Tibial nerve (tissue), 4 donors: ENCODE measurements around the gene FAM180A. TPM values are rescaled to one million over a fixed set of nuclear protein-coding genes. Genes with fewer than 3 reads are reported as not detected.

Source experiments
- DNase-seq, 2 donors: peaks; one replicate each; pipeline ENCODE4 v3.0.0-alpha.2; 2019; ENCODE audit warnings: low spot score in 2 of 2
- H3K27ac ChIP-seq, 4 donors: fragments of 200-600 bp; sonication (generic) in 3 of 4; one replicate each; pipeline ENCODE4 v1.5.1; 2017 to 2019; ENCODE audit warnings: mild to moderate bottlenecking in 1 of 4
- H3K27me3 ChIP-seq, 2 donors: fragments of 200-600 bp; sonication (generic) in 1 of 2; one replicate each; pipeline versions ENCODE4 v1.5.1 to v1.6.0; 2017 to 2019
- H3K36me3 ChIP-seq, 3 donors: fragments of 200-600 bp; sonication (generic); one replicate each; pipeline ENCODE4 v1.5.1; 2018 to 2019
- H3K4me1 ChIP-seq, 4 donors: fragments of 200-600 bp; sonication (generic) in 3 of 4; one replicate each; pipeline ENCODE4 v1.5.1; 2017 to 2019
- H3K4me3 ChIP-seq, 4 donors: fragments of 200-600 bp; sonication (generic) in 3 of 4; one replicate each; pipeline ENCODE4 v1.5.1; 2017 to 2019; ENCODE audit warnings: mild to moderate bottlenecking in 1 of 4, moderate library complexity in 1 of 4
- H3K9me3 ChIP-seq, 4 donors: fragments of 200-600 bp; sonication (generic) in 3 of 4; one replicate each; pipeline ENCODE4 v1.5.1; 2017 to 2019
- EP300 ChIP-seq, 2 donors: sonication (generic); formaldehyde crosslinking; IDR thresholded peaks; one replicate each; pipeline ENCODE4 v1.6.1; 2017; ENCODE audit warnings: antibody characterized with exemption in 2 of 2, mild to moderate bottlenecking in 1 of 2
- POLR2A ChIP-seq, 2 donors: fragments of 450-650 bp; IDR thresholded peaks; one replicate each; pipeline ENCODE4 v1.6.1; 2017; ENCODE audit warnings: antibody characterized with exemption in 2 of 2, mild to moderate bottlenecking in 2 of 2, moderate library complexity in 2 of 2
- WGBS, 2 donors: methylation state at CpG; one replicate each; pipeline ENCODE4 v1.1.5; 2018; 5-methylcytosine and 5-hydroxymethylcytosine counted together
- total RNA-seq, 4 donors: library from RNA; depleted of rRNA; stranded (reverse); fragments of >200 nt; gene quantifications; one replicate each; pipeline ENCODE4 v1.1.0, GENCODE V29; 2016
- TF ChIP-seq, protein P1 (sequence below), 5 experiments: fragments of 200-600 bp in 3 of 5; fragments of 450-650 bp in 2 of 5; sonication (generic) in 3 of 5; IDR thresholded peaks; one replicate each; pipeline ENCODE4 v1.5.1; 2016 to 2019; ENCODE audit warnings: antibody characterized with exemption in 5 of 5, mild to moderate bottlenecking in 3 of 5, moderate library complexity in 2 of 5

Gene FAM180A
- total RNA-seq, 4 donors from 2014 or later: 2.1 to 7.7 (median 3.7) TPM

DNA sequence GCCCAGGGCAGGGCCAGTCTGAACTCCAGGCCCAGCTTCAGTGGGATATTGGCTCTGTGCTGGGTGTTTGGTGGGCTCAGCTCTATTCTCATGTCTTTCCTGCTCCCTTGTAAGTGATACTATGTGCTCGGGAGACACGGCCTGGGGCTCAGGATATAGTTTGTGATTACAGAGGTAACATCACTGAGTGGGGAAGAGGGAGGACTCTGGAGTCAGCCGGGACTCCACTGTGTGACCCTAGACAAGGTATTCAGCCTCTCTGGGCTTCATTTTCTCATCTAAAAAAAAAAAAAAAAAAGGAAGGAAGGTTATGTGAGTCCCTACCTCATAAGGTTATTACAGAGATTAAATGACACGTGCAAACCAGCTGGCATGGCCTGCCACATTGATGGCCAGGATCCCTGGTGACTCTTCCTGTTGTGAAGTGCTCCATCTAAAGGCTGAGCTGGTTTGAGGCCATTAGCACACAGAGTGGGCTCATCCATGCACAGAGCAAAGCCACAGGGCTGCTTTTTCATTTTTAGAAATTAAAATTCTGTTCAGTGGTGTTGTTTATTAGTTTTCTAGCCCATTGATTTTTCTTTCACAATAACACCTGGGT lies 36.3 kb downstream of the FAM180A start:
- no peak for DNase-seq
- peaks cover 0 to 4% (median 0%) of the 10 kb centered on the region in 3 donors for H3K36me3 ChIP-seq
- H3K27me3 ChIP-seq: peaks cover 0 to 4% of the 10 kb centered on the region in 2 donors

GRCh38 chr7:135711139-135711469 lies 37.5 kb downstream of the FAM180A start:
- Histone ChIP-seq H3K27ac (no peak overlapping the region), H3K4me1 (peaks cover 0 to 6% (median 0%) of the 10 kb centered on the region in 4 donors)

More for the DNA sequence above, 36.3 kb downstream of the FAM180A start:
- Histone ChIP-seq H3K9me3 (no peaks in the 10 kb centered on the region), H3K4me3 (no peak overlapping the region), H3K4me1 (peaks cover 0 to 6% (median 0%) of the 10 kb centered on the region in 4 donors), H3K27ac (no peak overlapping the region)
- TF ChIP-seq EP300 (IDR thresholded peaks at IDR 0.05): no peak
- TF ChIP-seq, protein P1, sequence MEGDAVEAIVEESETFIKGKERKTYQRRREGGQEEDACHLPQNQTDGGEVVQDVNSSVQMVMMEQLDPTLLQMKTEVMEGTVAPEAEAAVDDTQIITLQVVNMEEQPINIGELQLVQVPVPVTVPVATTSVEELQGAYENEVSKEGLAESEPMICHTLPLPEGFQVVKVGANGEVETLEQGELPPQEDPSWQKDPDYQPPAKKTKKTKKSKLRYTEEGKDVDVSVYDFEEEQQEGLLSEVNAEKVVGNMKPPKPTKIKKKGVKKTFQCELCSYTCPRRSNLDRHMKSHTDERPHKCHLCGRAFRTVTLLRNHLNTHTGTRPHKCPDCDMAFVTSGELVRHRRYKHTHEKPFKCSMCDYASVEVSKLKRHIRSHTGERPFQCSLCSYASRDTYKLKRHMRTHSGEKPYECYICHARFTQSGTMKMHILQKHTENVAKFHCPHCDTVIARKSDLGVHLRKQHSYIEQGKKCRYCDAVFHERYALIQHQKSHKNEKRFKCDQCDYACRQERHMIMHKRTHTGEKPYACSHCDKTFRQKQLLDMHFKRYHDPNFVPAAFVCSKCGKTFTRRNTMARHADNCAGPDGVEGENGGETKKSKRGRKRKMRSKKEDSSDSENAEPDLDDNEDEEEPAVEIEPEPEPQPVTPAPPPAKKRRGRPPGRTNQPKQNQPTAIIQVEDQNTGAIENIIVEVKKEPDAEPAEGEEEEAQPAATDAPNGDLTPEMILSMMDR (IDR thresholded peaks at IDR 0.05): no peak
- TF ChIP-seq POLR2A (IDR thresholded peaks at IDR 0.05): no peak
- 61 to 82% methylated on average over 4 of the region's 4 CpGs for WGBS, 2 donors

GRCh38 chr7:135710417-135711138 lies 38.0 kb downstream of the FAM180A start:
- no peak for DNase-seq
- H3K27ac ChIP-seq: no peak overlapping the region
- H3K36me3 ChIP-seq: peaks cover 0 to 4% (median 0%) of the 10 kb centered on the region in 3 donors
- peaks cover 0 to 6% (median 0%) of the 10 kb centered on the region in 4 donors for H3K4me1 ChIP-seq
- WGBS, 2 donors: 43 to 46% methylated on average over 8 of the region's 11 CpGs
- no peak overlapping the region for H3K4me3 ChIP-seq
- no peaks in the 10 kb centered on the region for H3K9me3 ChIP-seq
- no peaks in the 10 kb centered on the region for H3K27me3 ChIP-seq
- TF ChIP-seq EP300 (IDR thresholded peaks at IDR 0.05): no peak
- TF ChIP-seq, protein P1 (IDR thresholded peaks at IDR 0.05): peak in 3 of 5 experiments; percentile 32 to 36 (median 35)

More at GRCh38 chr7:135711139-135711469, 37.5 kb downstream of the FAM180A start:
- Histone ChIP-seq H3K9me3 (no peaks in the 10 kb centered on the region), H3K4me3 (no peak overlapping the region), H3K27me3 (no peaks in the 10 kb centered on the region), H3K36me3 (peaks cover 0 to 4% (median 0%) of the 10 kb centered on the region in 3 donors)
- no peak for DNase-seq
- TF ChIP-seq POLR2A (IDR thresholded peaks at IDR 0.05): no peak
- TF ChIP-seq, protein P1 (IDR thresholded peaks at IDR 0.05): no peak
- no peak for TF ChIP-seq EP300 (IDR thresholded peaks at IDR 0.05)
- WGBS, 2 donors: 55 to 60% methylated on average over 8 of the region's 8 CpGs

DNA sequence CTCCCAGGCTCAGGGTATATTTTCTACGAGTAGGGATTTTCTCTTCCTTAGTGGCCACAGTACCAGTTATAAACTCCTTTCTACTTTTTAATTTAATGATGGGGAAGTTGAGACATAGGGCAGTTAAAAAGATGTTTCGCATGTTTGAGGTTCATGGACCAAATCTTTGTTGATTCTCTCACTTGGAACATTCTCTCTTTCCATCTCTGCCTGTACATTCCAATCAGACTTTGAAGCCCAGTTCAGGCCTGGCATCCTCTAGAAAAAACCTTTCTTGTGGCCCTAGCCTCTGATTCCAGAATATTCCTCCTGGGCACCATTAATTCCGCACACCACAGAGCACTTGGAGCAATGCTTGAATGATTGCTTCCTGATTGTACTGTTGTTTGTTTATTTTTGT lies 39.1 kb downstream of the FAM180A start:
- H3K4me1 ChIP-seq: peaks cover 0 to 6% (median 0%) of the 10 kb centered on the region in 4 donors
- H3K4me3 ChIP-seq: no peak overlapping the region
- H3K9me3 ChIP-seq: no peaks in the 10 kb centered on the region
- DNase-seq: no peak
- TF ChIP-seq, protein P1 (IDR thresholded peaks at IDR 0.05): no peak
- TF ChIP-seq EP300 (IDR thresholded peaks at IDR 0.05) (no peak), POLR2A (IDR thresholded peaks at IDR 0.05) (no peak)
- peaks cover 0 to 4% (median 0%) of the 10 kb centered on the region in 3 donors for H3K36me3 ChIP-seq
- no peak overlapping the region for H3K27ac ChIP-seq
- 80 to 86% methylated on average over 3 of the region's 3 CpGs for WGBS, 2 donors
- H3K27me3 ChIP-seq: no peaks in the 10 kb centered on the region

- DNase-seq: no peak
- TF ChIP-seq POLR2A (IDR thresholded peaks at IDR 0.05) (no peak), EP300 (IDR thresholded peaks at IDR 0.05) (no peak)
- TF ChIP-seq, protein P1 (IDR thresholded peaks at IDR 0.05): no peak
- H3K27ac ChIP-seq: no peak overlapping the region
- H3K9me3 ChIP-seq: no peaks in the 10 kb centered on the region
- H3K27me3 ChIP-seq: no peaks in the 10 kb centered on the region
- H3K4me1 ChIP-seq: peaks cover 0 to 6% (median 0%) of the 10 kb centered on the region in 4 donors
- peaks cover 0 to 8% (median 0%) of the 10 kb centered on the region in 3 donors for H3K36me3 ChIP-seq
- 89 to 90% methylated on average over 14 of the region's 14 CpGs for WGBS, 2 donors
- H3K4me3 ChIP-seq: no peak overlapping the region
Measured at GRCh38 chr7:135708041-135708440, 40.6 kb downstream of the FAM180A start.
